OCI-LY3 (cell line): ENCODE measurements around the gene WWOX.

Experiments
- H2AFZ ChIP-seq: fragments of 200-600, 300-600 bp; shearing (Covaris generic); 2 replicates; pipeline ENCODE4 v1.6.0; 2014; ENCODE audit warnings: antibody characterized with exemption, low read depth, low read length
- H3K27ac ChIP-seq: fragments of 200-600, 300-600 bp; sonication (generic); 2 replicates; pipeline ENCODE4 v1.5.1; 2014; ENCODE audit warnings: mild to moderate bottlenecking, low read length, moderate library complexity, mixed read lengths
- H3K27me3 ChIP-seq: fragments of 200-600, 300-600 bp; sonication (generic); 2 replicates; pipeline ENCODE4 v1.6.1; 2014; ENCODE audit warnings: low read depth, low read length, mixed read lengths
- H3K36me3 ChIP-seq: fragments of 200-600, 300-600 bp; sonication (generic); replicated peaks from 2 replicates; pipeline ENCODE3; 2014; ENCODE audit warnings: low read depth, low read length, mixed read lengths
- H3K4me1 ChIP-seq: fragments of 300-600, 200-600 bp; sonication (generic); 2 replicates; pipeline ENCODE4 v1.6.1; 2014; ENCODE audit warnings: low read length, mixed read lengths
- H3K4me2 ChIP-seq: fragments of 200-600, 300-600 bp; sonication (generic); 2 replicates; pipeline ENCODE4 v1.6.1; 2014; ENCODE audit warnings: low read length, mixed read lengths
- H3K4me3 ChIP-seq: fragments of 300-600, 200-600 bp; sonication (generic); 2 replicates; pipeline ENCODE4 v1.5.1; 2014; ENCODE audit warnings: antibody characterized with exemption, mild to moderate bottlenecking, low read length, moderate library complexity
- H3K79me2 ChIP-seq: fragments of 300-600, 200-600 bp; shearing (Covaris generic); 2 replicates; pipeline ENCODE4 v1.6.1; 2014; ENCODE audit warnings: mild to moderate bottlenecking, low read length, mixed read lengths
- H3K9ac ChIP-seq: fragments of 300-600, 200-600 bp; shearing (Covaris generic); 2 replicates; pipeline ENCODE4 v1.6.0; 2014; ENCODE audit warnings: mild to moderate bottlenecking, low read length, moderate library complexity
- H3K9me3 ChIP-seq: fragments of 200-600, 300-600 bp; shearing (Covaris generic); 2 replicates; pipeline ENCODE4 v1.6.1; 2014; ENCODE audit warnings: low read length, mixed read lengths; ENCODE audit not compliant: insufficient read depth
- H4K20me1 ChIP-seq: fragments of 200-600, 300-600 bp; sonication (generic); 2 replicates; pipeline ENCODE4 v1.6.1; 2016; ENCODE audit warnings: low read length, mixed read lengths; ENCODE audit not compliant: insufficient read depth
- EZH2phosphoT487 ChIP-seq: fragments of 200-600 bp; shearing (Covaris generic); IDR thresholded peaks from 2 replicates; pipeline ENCODE4 v1.6.1; 2018; ENCODE audit warnings: antibody characterized with exemption, mixed run types, low read depth
- TF ChIP-seq, protein P1 (sequence below): fragments of 200-600, 300-600 bp; sonication (generic); IDR thresholded peaks from 2 replicates; pipeline ENCODE4 v1.5.1; 2014; ENCODE audit warnings: antibody characterized with exemption, low read length, low read depth

Gene WWOX

DNA sequence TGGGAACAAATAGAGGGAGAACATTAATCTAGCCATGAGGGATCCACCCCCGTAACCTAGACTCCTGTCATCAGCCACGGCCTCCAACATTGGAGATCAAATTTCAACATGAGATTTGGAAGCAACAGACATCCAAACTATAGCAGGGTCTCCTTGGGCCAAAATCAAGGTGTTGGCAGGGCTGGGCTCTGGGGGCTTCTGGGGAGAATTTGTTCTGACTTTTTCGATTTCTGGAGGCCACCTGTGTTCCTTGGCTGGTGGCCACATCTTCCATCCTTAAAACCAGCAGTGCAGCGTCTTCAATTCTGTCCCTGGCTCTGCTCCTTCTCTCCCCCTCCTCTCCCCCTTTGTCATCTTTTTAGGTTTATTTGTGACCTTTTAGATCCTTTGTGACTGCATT is 546.2 kb downstream of the WWOX start:
- H3K4me3 ChIP-seq: no peak overlapping the region
- no peak overlapping the region for H3K4me2 ChIP-seq
- no peaks in the 10 kb centered on the region for H3K36me3 ChIP-seq
- no peaks in the 10 kb centered on the region for H3K79me2 ChIP-seq
- no peaks in the 10 kb centered on the region for H4K20me1 ChIP-seq
- H3K27ac ChIP-seq: no peak overlapping the region
- TF ChIP-seq, protein P1, sequence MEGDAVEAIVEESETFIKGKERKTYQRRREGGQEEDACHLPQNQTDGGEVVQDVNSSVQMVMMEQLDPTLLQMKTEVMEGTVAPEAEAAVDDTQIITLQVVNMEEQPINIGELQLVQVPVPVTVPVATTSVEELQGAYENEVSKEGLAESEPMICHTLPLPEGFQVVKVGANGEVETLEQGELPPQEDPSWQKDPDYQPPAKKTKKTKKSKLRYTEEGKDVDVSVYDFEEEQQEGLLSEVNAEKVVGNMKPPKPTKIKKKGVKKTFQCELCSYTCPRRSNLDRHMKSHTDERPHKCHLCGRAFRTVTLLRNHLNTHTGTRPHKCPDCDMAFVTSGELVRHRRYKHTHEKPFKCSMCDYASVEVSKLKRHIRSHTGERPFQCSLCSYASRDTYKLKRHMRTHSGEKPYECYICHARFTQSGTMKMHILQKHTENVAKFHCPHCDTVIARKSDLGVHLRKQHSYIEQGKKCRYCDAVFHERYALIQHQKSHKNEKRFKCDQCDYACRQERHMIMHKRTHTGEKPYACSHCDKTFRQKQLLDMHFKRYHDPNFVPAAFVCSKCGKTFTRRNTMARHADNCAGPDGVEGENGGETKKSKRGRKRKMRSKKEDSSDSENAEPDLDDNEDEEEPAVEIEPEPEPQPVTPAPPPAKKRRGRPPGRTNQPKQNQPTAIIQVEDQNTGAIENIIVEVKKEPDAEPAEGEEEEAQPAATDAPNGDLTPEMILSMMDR: no peak
- no peak for TF ChIP-seq EZH2phosphoT487
- no peak overlapping the region for H3K9ac ChIP-seq
- no peaks in the 10 kb centered on the region for H3K27me3 ChIP-seq
- H3K9me3 ChIP-seq: no peaks in the 10 kb centered on the region
- H3K4me1 ChIP-seq: no peaks in the 10 kb centered on the region
- H2AFZ ChIP-seq: no peak overlapping the region

GRCh38 chr16:78647019-78647418 is 547.6 kb downstream of the WWOX start:
- Histone ChIP-seq H2AFZ (no peak overlapping the region), H3K9me3 (no peaks in the 10 kb centered on the region), H3K36me3 (no peaks in the 10 kb centered on the region), H3K4me2 (no peak overlapping the region), H3K4me3 (no peak overlapping the region), H3K4me1 (no peaks in the 10 kb centered on the region), H3K9ac (no peak overlapping the region), H3K27me3 (no peaks in the 10 kb centered on the region), H3K27ac (no peak overlapping the region), H3K79me2 (no peaks in the 10 kb centered on the region), H4K20me1 (no peaks in the 10 kb centered on the region)
- TF ChIP-seq, protein P1: no peak
- no peak for TF ChIP-seq EZH2phosphoT487

GRCh38 chr16:78647491-78647890 is 548.0 kb downstream of the WWOX start:
- no peaks in the 10 kb centered on the region for H3K36me3 ChIP-seq
- H3K9me3 ChIP-seq: no peaks in the 10 kb centered on the region
- H3K27me3 ChIP-seq: no peaks in the 10 kb centered on the region
- no peak overlapping the region for H3K4me2 ChIP-seq
- no peaks in the 10 kb centered on the region for H3K79me2 ChIP-seq
- no peak overlapping the region for H2AFZ ChIP-seq
- H3K9ac ChIP-seq: no peak overlapping the region
- no peak overlapping the region for H3K4me3 ChIP-seq
- H3K4me1 ChIP-seq: no peaks in the 10 kb centered on the region
- no peak overlapping the region for H3K27ac ChIP-seq
- H4K20me1 ChIP-seq: no peaks in the 10 kb centered on the region
- TF ChIP-seq, protein P1: no peak
- no peak for TF ChIP-seq EZH2phosphoT487

DNA sequence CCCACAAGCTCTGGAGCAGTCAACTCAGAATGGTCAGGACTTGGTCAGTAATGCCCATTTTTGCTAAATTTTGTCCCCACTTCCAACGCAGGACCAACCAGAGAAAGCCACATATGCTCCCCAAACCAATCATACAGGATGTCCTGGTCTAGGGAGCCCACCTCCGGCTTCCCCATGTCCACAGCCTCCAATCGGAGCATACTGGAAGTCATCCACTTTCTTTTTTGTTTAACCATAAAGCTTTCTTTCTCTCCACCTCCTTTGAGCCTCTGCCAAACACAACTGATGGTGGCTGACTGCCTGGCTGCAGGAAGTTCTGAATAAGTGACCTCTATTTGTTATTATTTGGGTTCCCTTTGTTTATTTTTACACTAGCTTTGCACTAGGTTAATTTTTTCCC is 549.1 kb downstream of the WWOX start:
- no peaks in the 10 kb centered on the region for H3K9me3 ChIP-seq
- H2AFZ ChIP-seq: no peak overlapping the region
- H3K4me3 ChIP-seq: no peak overlapping the region
- H3K79me2 ChIP-seq: no peaks in the 10 kb centered on the region
- H3K4me2 ChIP-seq: no peak overlapping the region
- H4K20me1 ChIP-seq: no peaks in the 10 kb centered on the region
- H3K4me1 ChIP-seq: no peaks in the 10 kb centered on the region
- no peak for TF ChIP-seq EZH2phosphoT487
- TF ChIP-seq, protein P1: no peak
- H3K36me3 ChIP-seq: no peaks in the 10 kb centered on the region
- no peaks in the 10 kb centered on the region for H3K27me3 ChIP-seq
- no peak overlapping the region for H3K27ac ChIP-seq
- no peak overlapping the region for H3K9ac ChIP-seq
